GM23338 (cell line): Measurements from ENCODE around the gene SEC14L3.

Experiments used
- CREB1 ChIP-seq: fragments of 250-450 bp; sonication (Bioruptor Pico); IDR thresholded peaks from 2 replicates; pipeline ENCODE4 v1.5.0; 2020; ENCODE audit warnings: low read depth, mild to moderate bottlenecking, moderate library complexity
- CTCF ChIP-seq, 2 experiments: fragments of 200-600 bp in 1 of 2; sonication (generic) in 1 of 2; conservative IDR thresholded peaks; 2 replicates each; pipeline versions ENCODE4 v1.5.1 to v1.6.1; 2016 to 2017; ENCODE audit warnings: antibody characterized with exemption in 2 of 2, low read depth in 2 of 2, mild to moderate bottlenecking in 2 of 2, moderate library complexity in 1 of 2
- EZH2 ChIP-seq: fragments of 200-600 bp; sonication (generic); IDR thresholded peaks from one replicate; pipeline ENCODE4 v1.8.0; 2017; ENCODE audit warnings: antibody characterized with exemption, mild to moderate bottlenecking, low read depth; ENCODE audit not compliant: unreplicated experiment
- EZH2phosphoT487 ChIP-seq: fragments of 200-600 bp; sonication (generic); IDR thresholded peaks from one replicate; pipeline ENCODE4 v1.8.1; 2018; ENCODE audit warnings: antibody characterized with exemption; ENCODE audit not compliant: unreplicated experiment
- NANOG ChIP-seq: IDR thresholded peaks from 2 replicates; pipeline ENCODE4 v1.6.1; 2016; ENCODE audit warnings: antibody characterized with exemption, borderline replicate concordance
- POLR2AphosphoS5 ChIP-seq: IDR thresholded peaks from 2 replicates; pipeline ENCODE4 v1.6.1; 2016; ENCODE audit warnings: antibody characterized with exemption, low read depth
- ZNF331 ChIP-seq: fragments of 250-450 bp; sonication (Bioruptor Pico); IDR thresholded peaks from 2 replicates; pipeline ENCODE4 v1.5.0; 2020; ENCODE audit warnings: low read depth, mild to moderate bottlenecking, moderate library complexity

- TF ChIP-seq CTCF (conservative IDR thresholded peaks at IDR 0.05; ENCODE audit: low read depth in 2 of 2) (no peak), EZH2 (no peak), EZH2phosphoT487 (no peak), CREB1 (no peak), NANOG (no peak), ZNF331 (CRISPR knock-in tag) (no peak), POLR2AphosphoS5 (no peak)
These were observed 2.7 kb downstream of the SEC14L3 start for GRCh38 chr22:30469165-30469564.
